ENCODE measurements around the gene CDH3.
A peak's percentile ranks its signal among the peaks of the same experiment; 100 is the strongest.

CDH3 gene

GRCh38 chr16:68644715-68645493, at the start of gene CDH3:
TSS of gene CDH3 (plus strand) at chr16:68645310. CDS start at chr16:68645380, 70 bp downstream.
- DNase-seq (ENCODE audit: insufficient read length, low spot score) (no peak), FAIRE-seq (peak; percentile 65)

DNA sequence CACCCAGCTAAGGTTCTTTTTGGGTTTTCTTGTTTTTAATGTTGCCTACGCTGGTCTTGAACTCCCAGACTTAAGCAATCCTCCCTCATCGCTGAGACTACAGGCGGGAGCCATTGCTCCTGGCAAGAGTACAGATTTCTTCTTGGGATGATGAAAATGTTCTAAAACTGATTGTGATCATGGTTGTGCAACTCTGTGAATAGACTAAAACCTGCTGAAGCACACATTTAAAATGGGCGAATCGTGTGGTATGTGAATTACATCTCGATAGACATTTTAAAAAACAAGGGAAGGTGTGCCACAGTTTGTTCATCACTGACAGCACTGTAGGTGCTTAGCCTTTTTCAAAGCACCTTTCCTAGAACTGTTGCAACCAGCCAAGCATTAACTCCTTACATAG, 48.8 kb upstream of the CDH3 start:
- FAIRE-seq (no peak), DNase-seq (ENCODE audit: insufficient read length, low spot score) (no peak)

GRCh38 chr16:68599586-68599985, 45.5 kb upstream of the CDH3 start:
- FAIRE-seq (no peak), DNase-seq (ENCODE audit: insufficient read length, low spot score) (no peak)

GRCh38 chr16:68605746-68606145, 39.4 kb upstream of the CDH3 start:
- FAIRE-seq = peak; percentile 9

DNA sequence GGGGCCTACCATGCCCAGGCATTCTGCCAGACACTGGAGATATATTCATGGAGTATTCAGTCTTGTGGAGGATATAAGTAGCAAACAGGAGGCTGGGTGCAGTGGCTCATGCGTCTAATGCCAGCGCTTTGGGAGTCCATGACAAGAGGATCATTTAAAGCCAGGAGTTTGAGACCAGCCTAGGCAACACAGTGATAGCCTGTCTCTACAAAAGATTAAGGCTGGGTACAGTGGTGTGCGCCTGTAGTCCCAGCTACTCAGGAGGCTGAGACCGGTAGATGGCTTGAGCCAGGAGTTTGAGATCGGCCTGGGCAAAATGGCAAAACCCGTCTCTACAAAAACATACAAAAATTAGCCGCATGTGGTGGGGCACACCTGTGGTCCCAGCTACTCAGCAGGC, 37.7 kb upstream of the CDH3 start:
- DNase-seq (ENCODE audit: insufficient read length, low spot score) = no peak
- no peak for FAIRE-seq

More at GRCh38 chr16:68605746-68606145, 39.4 kb upstream of the CDH3 start:
- no peak for DNase-seq (ENCODE audit: insufficient read length, low spot score)

- no peak for DNase-seq (ENCODE audit: insufficient read length, low spot score)
- FAIRE-seq = no peak
Observed at GRCh38 chr16:68608330-68608729, 36.8 kb upstream of the CDH3 start.

- no peak for DNase-seq (ENCODE audit: insufficient read length, low spot score)
- no peak for FAIRE-seq
Observed at GRCh38 chr16:68612996-68613395, 32.1 kb upstream of the CDH3 start.

DNA sequence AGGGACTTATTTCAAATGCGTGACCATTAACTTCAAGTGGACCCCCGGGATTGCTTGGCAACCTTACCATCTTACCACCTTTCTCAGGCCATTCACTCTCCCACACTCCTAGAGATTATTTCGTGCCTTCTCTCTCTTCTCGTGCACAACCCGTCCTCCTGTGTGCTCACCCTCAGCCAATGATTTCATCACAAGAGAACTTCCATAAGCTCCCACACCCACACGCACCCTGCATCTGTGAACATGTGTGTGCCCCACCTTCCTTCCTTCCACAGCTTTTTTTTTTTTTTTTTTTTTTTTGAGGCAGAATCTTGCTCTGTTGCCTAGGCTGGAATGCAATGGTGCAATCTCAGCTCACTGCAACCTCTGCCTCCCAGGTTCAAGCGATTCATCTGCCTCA, 27.4 kb upstream of the CDH3 start:
- no peak for DNase-seq (ENCODE audit: insufficient read length, low spot score)
- peak; percentile 38 for FAIRE-seq

DNA sequence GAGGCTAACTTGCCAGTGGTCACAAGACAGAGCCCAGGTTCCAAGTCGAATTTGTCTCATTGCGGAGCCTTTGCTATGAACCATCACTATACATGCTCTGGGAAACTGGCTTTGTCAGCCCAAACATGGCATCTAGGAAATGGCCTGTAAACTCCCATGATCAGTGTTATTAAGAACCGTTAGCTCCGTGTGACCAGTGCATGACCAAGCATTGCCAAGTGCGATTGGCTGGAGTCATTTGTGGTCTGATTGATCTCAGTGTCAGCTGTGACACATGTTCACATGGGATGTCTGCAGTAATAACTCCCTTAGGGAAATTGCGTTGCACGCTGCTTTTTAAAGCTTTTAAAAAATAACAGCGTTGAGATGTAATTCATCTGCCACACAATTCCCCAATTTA, 18.6 kb upstream of the CDH3 start:
- no peak for DNase-seq (ENCODE audit: insufficient read length, low spot score)
- no peak for FAIRE-seq

DNA sequence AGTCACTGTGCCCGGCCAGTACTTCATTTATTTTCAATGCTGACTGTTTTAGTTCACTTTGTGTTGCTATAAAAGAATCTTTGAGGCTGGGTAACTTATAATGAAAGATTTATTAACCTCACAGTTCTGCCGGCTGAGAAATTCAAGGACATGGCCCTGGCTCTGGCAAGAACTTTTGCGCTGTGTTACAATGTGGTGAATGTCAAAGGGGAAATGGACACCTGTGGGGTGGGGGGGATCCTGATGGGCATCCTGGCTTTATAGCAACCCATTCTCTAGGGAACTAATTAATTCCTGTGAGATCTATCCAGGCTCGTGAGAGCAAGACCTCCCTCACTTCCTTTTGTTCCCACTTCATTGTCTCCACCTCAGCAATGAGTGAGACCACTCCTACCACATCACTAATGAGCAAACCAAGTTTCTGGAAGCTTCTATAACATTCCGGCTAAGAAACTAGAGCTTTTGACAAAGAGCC, 17.1 kb upstream of the CDH3 start:
- FAIRE-seq (no peak), DNase-seq (ENCODE audit: insufficient read length, low spot score) (no peak)

DNA sequence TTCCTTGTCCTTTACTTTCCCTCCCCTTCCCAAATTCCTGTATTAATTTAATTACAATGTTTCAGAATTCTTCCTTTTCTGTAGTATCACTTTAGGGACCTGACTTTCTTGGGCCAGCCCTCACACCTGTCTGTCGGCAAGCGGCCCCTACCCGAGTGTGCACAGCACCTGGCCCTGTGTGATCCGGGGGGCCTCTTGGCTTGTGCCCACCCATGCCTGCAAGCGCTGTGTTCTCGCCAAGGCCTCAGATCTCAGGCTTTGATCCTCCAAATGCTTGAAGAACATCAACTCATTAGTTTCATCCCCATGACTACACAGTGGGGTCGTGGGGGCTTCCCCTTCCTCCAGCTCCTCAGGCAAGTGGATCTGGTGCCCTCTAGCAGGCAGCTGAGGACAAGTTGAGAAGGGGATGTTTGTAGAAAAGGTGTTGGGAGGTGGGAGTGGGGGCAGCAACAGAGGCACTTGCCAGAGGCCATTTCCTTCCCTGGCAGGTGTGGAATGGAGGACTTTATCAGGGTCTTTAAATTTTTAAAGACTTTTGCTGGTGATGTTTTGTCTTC, 15.7 kb upstream of the CDH3 start:
- FAIRE-seq = no peak

GRCh38 chr16:68636064-68636560, 9.0 kb upstream of the CDH3 start:
- no peak for DNase-seq (ENCODE audit: insufficient read length, low spot score)
- FAIRE-seq = no peak

More for the DNA sequence above, 15.7 kb upstream of the CDH3 start:
- DNase-seq (ENCODE audit: insufficient read length, low spot score) = no peak

DNA sequence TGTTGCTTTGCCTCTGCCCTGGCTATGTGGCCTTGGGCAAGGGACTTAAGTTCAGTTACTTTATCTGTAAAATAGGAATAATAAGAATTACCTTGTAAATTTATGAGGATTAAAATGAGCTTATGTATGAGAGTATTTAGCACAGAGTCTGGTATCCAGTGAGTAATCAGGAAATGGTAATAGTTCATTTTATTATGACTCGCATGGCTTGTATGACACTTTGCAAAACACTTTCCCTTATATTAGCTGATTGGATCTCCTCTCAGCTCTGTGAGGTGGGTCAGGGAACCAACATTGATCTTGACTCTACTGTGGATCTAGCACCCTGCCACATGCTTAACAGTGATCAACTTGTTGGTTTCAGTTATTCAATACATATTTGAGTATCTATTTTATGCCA, 8.3 kb upstream of the CDH3 start:
- no peak for DNase-seq (ENCODE audit: insufficient read length, low spot score)
- FAIRE-seq = peak; percentile 69

DNA sequence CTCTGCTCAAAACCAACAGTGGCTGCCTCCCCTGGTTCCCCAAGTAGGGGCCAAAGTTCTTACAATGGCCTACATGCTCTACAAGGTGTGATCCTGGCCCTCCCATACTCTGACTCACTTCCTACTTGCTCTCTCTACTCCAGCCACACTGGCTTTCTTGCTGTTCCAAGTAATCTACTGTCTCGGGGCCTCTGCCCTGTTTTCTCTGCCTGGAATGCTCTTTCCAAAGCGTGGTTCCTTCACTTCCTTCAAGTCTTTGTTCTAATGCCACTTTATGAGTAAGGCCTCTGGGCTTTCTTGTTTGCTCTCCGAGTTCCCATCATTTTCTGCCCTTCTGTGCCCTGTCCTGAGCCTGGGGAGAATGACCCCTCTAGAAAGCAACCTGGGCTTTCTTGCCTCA, 4.1 kb upstream of the CDH3 start:
- no peak for FAIRE-seq
- DNase-seq (ENCODE audit: insufficient read length, low spot score) = no peak

GRCh38 chr16:68642047-68642435, 3.1 kb upstream of the CDH3 start:
- no peak for DNase-seq (ENCODE audit: insufficient read length, low spot score)
- FAIRE-seq = no peak

GRCh38 chr16:68642436-68643101, 2.5 kb upstream of the CDH3 start:
- FAIRE-seq (no peak), DNase-seq (ENCODE audit: insufficient read length, low spot score) (no peak)

DNA sequence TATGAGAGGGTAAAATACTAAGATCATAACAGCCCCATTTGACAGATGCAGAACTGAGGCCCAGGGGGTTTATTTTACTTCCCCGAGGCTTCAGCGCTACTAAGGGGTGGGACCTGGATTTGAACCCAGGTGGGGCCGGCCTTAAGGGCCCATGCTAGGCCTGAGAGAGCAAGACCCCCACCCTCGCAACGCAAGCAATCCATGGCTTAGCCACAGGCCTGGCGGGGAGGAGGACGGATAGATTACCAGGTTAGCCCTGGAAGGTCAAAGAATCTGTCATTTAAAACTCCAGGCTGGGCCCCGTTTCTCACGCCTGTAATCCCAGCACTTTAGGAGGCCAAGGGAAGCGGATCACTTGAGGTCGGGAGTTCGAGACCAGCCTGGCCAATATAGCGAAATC, 1.9 kb upstream of the CDH3 start:
- DNase-seq (ENCODE audit: insufficient read length, low spot score) = no peak
- FAIRE-seq = no peak

DNA sequence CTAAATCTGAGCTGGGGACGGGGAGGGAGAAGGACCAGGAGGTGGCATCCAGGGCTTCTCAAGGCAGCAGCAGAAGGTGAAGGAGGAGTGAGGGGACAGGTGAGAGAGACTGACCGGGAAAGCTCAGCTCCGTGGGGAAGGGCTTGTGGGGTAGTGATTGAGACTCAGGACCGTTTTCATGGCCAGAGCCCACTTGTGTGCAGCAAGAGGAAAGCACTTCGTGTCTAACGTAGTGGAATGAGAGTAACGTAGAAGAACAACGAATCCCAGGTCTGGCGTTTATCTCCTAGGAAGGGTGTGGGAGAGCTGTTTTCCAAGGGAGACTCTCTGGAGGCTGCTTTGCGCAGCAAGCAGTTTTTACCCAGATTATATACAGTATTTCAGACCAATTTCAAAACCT, 1.3 kb upstream of the CDH3 start:
- no peak for FAIRE-seq
- DNase-seq (ENCODE audit: insufficient read length, low spot score) = no peak

GRCh38 chr16:68644296-68644695, 814 bp upstream of the CDH3 start:
- DNase-seq (ENCODE audit: insufficient read length, low spot score) = no peak
- no peak for FAIRE-seq

- DNase-seq (ENCODE audit: insufficient read length, low spot score) (no peak), FAIRE-seq (no peak)
Observed at GRCh38 chr16:68645494-68646388, 631 bp downstream of the CDH3 start.
